HCT116 (cell line): Measurements from ENCODE around the gene RCOR3. TPM values are rescaled to one million over a fixed set of nuclear protein-coding genes. Genes with fewer than 3 reads are reported as not detected.

Experiments
- ATAC-seq: fragments of 200-7000 bp; cut with Tn5 transposase; 2 replicates; pipeline ENCODE4 v1.9.1; 2020; ENCODE audit warnings: mild to moderate bottlenecking, moderate library complexity
- BruUV-seq: library from RNA; stranded (reverse); fragments of 400-500 nt; replicated peaks from 2 replicates; lab custom pipeline; 2021; lab: Mats Ljungman, UMichigan
- CTCF ChIA-PET: fragments of 300-600 bp; sonication (Branson Sonifier 250); formaldehyde crosslinking; loops from one replicate; lab custom pipeline; 2021; ENCODE audit warnings: antibody characterized with exemption; lab: Charles Lee
- POLR2A ChIA-PET: fragments of 300-600, 350-600 bp; sonication (Branson Sonifier 250); formaldehyde crosslinking; loops from one replicate; lab custom pipeline; 2021; ENCODE audit warnings: antibody characterized with exemption; lab: Charles Lee
- RAD21 ChIA-PET, 2 experiments: fragments of 300-600 bp; sonication (Branson Sonifier 250); formaldehyde crosslinking; loops; one replicate each; lab custom pipeline; 2023; ENCODE audit warnings: low total read pairs in 2 of 2; ENCODE audit not compliant: uncharacterized antibody in 2 of 2, unreplicated experiment in 2 of 2, low non-redundant PET in 1 of 2; lab: Charles Lee
- DNase-seq: peaks from one replicate; pipeline ENCODE4 v3.0.0-alpha.2; 2010; ENCODE audit warnings: low read depth, low spot score
- H2AFZ ChIP-seq: fragments of 200-600 bp; shearing (Covaris generic), sonication (generic); 2 replicates; pipeline ENCODE4 v1.6.1; 2017; ENCODE audit warnings: low read depth, mixed run types, mixed read lengths, antibody characterized with exemption, low read length; ENCODE audit not compliant: poor library complexity, severe bottlenecking
- H3K27ac ChIP-seq: 2 replicates; pipeline ENCODE4 v1.5.1; 2012; ENCODE audit warnings: low read depth, low read length
- H3K27me3 ChIP-seq: fragments of 200-600 bp; sonication (generic); 2 replicates; pipeline ENCODE4 v1.6.1; 2016; ENCODE audit warnings: mixed run types, low read length, mixed read lengths; ENCODE audit not compliant: insufficient read depth
- H3K36me3 ChIP-seq, 2 experiments: fragments of 200-500 bp in 1 of 2; fragments of 200-600 bp in 1 of 2; sonication (Bioruptor generic) in 1 of 2; sonication (generic) in 1 of 2; 2 replicates each; pipeline versions ENCODE4 v1.5.1 to v1.6.1; 2014 to 2016; ENCODE audit warnings: low read length in 2 of 2, inconsistent platforms in 1 of 2, mixed read lengths in 1 of 2, mixed run types in 1 of 2; ENCODE audit not compliant: insufficient read depth in 2 of 2, control insufficient read depth in 1 of 2
- H3K4me1 ChIP-seq, 2 experiments: fragments of 200-600 bp in 1 of 2; sonication (generic) in 1 of 2; 2 replicates each; pipeline versions ENCODE4 v1.5.1 to v1.6.1; 2012 to 2017; ENCODE audit warnings: low read length in 2 of 2, inconsistent platforms in 1 of 2, mild to moderate bottlenecking in 1 of 2, mixed read lengths in 1 of 2, mixed run types in 1 of 2, moderate library complexity in 1 of 2; ENCODE audit not compliant: insufficient read depth in 2 of 2, control insufficient read depth in 1 of 2
- H3K4me2 ChIP-seq: fragments of 200-600 bp; sonication (generic); 2 replicates; pipeline ENCODE4 v1.6.1; 2017; ENCODE audit warnings: mixed run types, low read length, mixed read lengths
- H3K4me3 ChIP-seq, 2 experiments: fragments of 200-600 bp in 1 of 2; sonication (generic) in 1 of 2; replicated peaks in 1 of 2; 2 replicates each; pipeline ENCODE4 v1.5.1; 2011 to 2016; ENCODE audit warnings: low read length in 2 of 2, control low read depth in 1 of 2, low read depth in 1 of 2, mild to moderate bottlenecking in 1 of 2, mixed read lengths in 1 of 2, mixed run types in 1 of 2
- H3K79me2 ChIP-seq: fragments of 200-600 bp; sonication (generic); 2 replicates; pipeline ENCODE4 v1.6.1; 2017; ENCODE audit warnings: mild to moderate bottlenecking, mixed run types, low read length, moderate library complexity, mixed read lengths; ENCODE audit not compliant: insufficient read depth
- H3K9ac ChIP-seq: fragments of 200-600 bp; sonication (generic); 2 replicates; pipeline ENCODE4 v1.6.1; 2016; ENCODE audit warnings: low read length, mixed read lengths
- H3K9me2 ChIP-seq: fragments of 200-600 bp; sonication (generic), shearing (Covaris generic); 2 replicates; pipeline ENCODE4 v1.6.1; 2017; ENCODE audit warnings: mixed run types, mild to moderate bottlenecking, moderate library complexity; ENCODE audit not compliant: insufficient read depth
- H3K9me3 ChIP-seq, 2 experiments: fragments of 200-500 bp in 1 of 2; fragments of 200-600 bp in 1 of 2; sonication (Bioruptor generic) in 1 of 2; sonication (generic) in 1 of 2; 2 replicates each; pipeline ENCODE4 v1.6.1; 2014 to 2017; ENCODE audit warnings: low read length in 2 of 2, mixed read lengths in 2 of 2, inconsistent platforms in 1 of 2, low read depth in 1 of 2, mild to moderate bottlenecking in 1 of 2, mixed run types in 1 of 2, moderate library complexity in 1 of 2; ENCODE audit not compliant: control insufficient read depth in 1 of 2, insufficient read depth in 1 of 2
- H4K20me1 ChIP-seq: fragments of 200-600 bp; sonication (generic), shearing (Covaris generic); 2 replicates; pipeline ENCODE4 v1.6.1; 2017; ENCODE audit warnings: mixed run types, mild to moderate bottlenecking, moderate library complexity; ENCODE audit not compliant: insufficient read depth
- CBX3 ChIP-seq: IDR thresholded peaks from 2 replicates; pipeline ENCODE4 v1.6.1; 2012; ENCODE audit warnings: low read depth
- CEBPB ChIP-seq: IDR thresholded peaks from 2 replicates; pipeline ENCODE4 v1.6.1; 2012; ENCODE audit warnings: low read depth
- EGR1 ChIP-seq: IDR thresholded peaks from 2 replicates; pipeline ENCODE4 v1.6.1; 2012; ENCODE audit warnings: low read depth
- ELF1 ChIP-seq: IDR thresholded peaks from 2 replicates; pipeline ENCODE4 v1.6.1; 2012; ENCODE audit warnings: low read depth, borderline replicate concordance
- EZH2phosphoT487 ChIP-seq: fragments of 200-600 bp; IDR thresholded peaks from 2 replicates; pipeline ENCODE4 v1.6.1; 2018; ENCODE audit warnings: antibody characterized with exemption, borderline replicate concordance
- FOSL1 ChIP-seq: IDR thresholded peaks from 2 replicates; pipeline ENCODE4 v1.6.1; 2012; ENCODE audit warnings: low read depth
- POLR2AphosphoS5 ChIP-seq: IDR thresholded peaks from 2 replicates; pipeline ENCODE4 v1.6.1; 2011; ENCODE audit warnings: mild to moderate bottlenecking, low read depth, low read length, moderate library complexity
- RAD21 ChIP-seq: IDR thresholded peaks from 2 replicates; pipeline ENCODE4 v1.6.1; 2012; ENCODE audit warnings: low read depth, mild to moderate bottlenecking
- SIN3A ChIP-seq: IDR thresholded peaks from 2 replicates; pipeline ENCODE4 v1.6.1; 2012; ENCODE audit warnings: low read depth
- SRF ChIP-seq: IDR thresholded peaks from 2 replicates; pipeline ENCODE4 v1.6.1; 2012; ENCODE audit warnings: low read depth
- TCF7L2 ChIP-seq: IDR thresholded peaks from 2 replicates; pipeline ENCODE4 v1.7.0; 2011; ENCODE audit warnings: borderline replicate concordance, inconsistent platforms; ENCODE audit not compliant: insufficient read depth, insufficient read length; ENCODE audit errors: extremely low read depth
- YY1 ChIP-seq: IDR thresholded peaks from 2 replicates; pipeline ENCODE4 v1.6.1; 2011; ENCODE audit warnings: low read length, low read depth, moderate library complexity, mild to moderate bottlenecking; ENCODE audit not compliant: insufficient replicate concordance; ENCODE audit errors: extremely low read depth
- ZNF274 ChIP-seq: fragments of 200-500 bp; sonication (Bioruptor generic); IDR thresholded peaks from 2 replicates; pipeline ENCODE4 v1.6.1; 2014; ENCODE audit warnings: mild to moderate bottlenecking, low read depth, low read length, inconsistent platforms
- intact Hi-C: fragments of 100-400 bp; cut with micrococcal nuclease; formaldehyde crosslinking; loops from 2 replicates; pipeline ENCODE4 v1.10.0; 2022
- total RNA-seq: library from RNA; stranded (reverse); gene quantifications from one replicate; pipeline ENCODE4 v1.2.1, GENCODE V29; 2021; ENCODE audit not compliant: unreplicated experiment
- TF ChIP-seq, protein P1 (sequence below): IDR thresholded peaks from 2 replicates; pipeline ENCODE4 v1.6.1; 2012
- TF ChIP-seq, protein P2 (sequence below): IDR thresholded peaks from 2 replicates; pipeline ENCODE4 v1.6.1; 2011; ENCODE audit warnings: mild to moderate bottlenecking, low read length, moderate library complexity; ENCODE audit not compliant: insufficient replicate concordance; ENCODE audit errors: extremely low read depth
- TF ChIP-seq, protein P3 (sequence below), 3 experiments: fragments of 200-600 bp in 1 of 3; sonication (generic) in 1 of 3; IDR thresholded peaks in 2 of 3; conservative IDR thresholded peaks in 1 of 3; 2 replicates each; pipeline ENCODE4 v1.5.1; 2012 to 2017; ENCODE audit warnings: low read depth in 2 of 3, low read length in 2 of 3, antibody characterized with exemption in 1 of 3, borderline replicate concordance in 1 of 3, control low read depth in 1 of 3, mild to moderate bottlenecking in 1 of 3, mixed read lengths in 1 of 3, mixed run types in 1 of 3, moderate library complexity in 1 of 3; ENCODE audit not compliant: insufficient read depth in 1 of 3

Gene RCOR3
- total RNA-seq, 1 experiment from 2014 or later, result 25.7 TPM

DNA sequence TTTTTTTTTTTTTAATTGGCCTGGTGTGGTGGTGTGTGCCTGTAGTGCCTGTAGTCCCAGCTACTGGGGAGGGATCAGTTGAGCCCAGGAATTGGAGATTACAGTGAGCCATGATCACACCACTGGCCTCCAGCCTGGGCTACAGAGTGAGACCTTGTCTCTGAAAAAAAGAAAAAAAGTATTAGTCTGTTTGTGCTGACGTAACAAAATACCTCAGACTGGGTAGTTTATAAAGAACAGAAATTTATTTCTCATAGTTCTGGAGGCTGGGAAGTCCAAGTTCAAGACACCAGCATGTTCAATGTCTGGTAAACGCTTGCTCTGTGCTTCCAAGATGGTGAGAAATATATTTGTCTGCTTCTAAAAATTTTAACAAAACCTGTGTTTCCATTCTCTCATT lies 93.3 kb downstream of the RCOR3 start:
- no peak overlapping the region for H3K4me3 ChIP-seq
- H4K20me1 ChIP-seq, result no peaks in the 10 kb centered on the region
- no peak overlapping the region for H3K4me2 ChIP-seq
- H3K27me3 ChIP-seq, result no peaks in the 10 kb centered on the region
- H3K9me3 ChIP-seq, result no peaks in the 10 kb centered on the region
- no peaks in the 10 kb centered on the region for H3K79me2 ChIP-seq
- no peak overlapping the region for H3K27ac ChIP-seq
- BruUV-seq, result no TSS peak
- ATAC-seq (no peak), DNase-seq (no peak)
- TF ChIP-seq, protein P1, sequence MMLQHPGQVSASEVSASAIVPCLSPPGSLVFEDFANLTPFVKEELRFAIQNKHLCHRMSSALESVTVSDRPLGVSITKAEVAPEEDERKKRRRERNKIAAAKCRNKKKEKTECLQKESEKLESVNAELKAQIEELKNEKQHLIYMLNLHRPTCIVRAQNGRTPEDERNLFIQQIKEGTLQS, result no peak
- TF ChIP-seq EGR1 (no peak), ELF1 (no peak), FOSL1 (no peak)
- TF ChIP-seq, protein P2, sequence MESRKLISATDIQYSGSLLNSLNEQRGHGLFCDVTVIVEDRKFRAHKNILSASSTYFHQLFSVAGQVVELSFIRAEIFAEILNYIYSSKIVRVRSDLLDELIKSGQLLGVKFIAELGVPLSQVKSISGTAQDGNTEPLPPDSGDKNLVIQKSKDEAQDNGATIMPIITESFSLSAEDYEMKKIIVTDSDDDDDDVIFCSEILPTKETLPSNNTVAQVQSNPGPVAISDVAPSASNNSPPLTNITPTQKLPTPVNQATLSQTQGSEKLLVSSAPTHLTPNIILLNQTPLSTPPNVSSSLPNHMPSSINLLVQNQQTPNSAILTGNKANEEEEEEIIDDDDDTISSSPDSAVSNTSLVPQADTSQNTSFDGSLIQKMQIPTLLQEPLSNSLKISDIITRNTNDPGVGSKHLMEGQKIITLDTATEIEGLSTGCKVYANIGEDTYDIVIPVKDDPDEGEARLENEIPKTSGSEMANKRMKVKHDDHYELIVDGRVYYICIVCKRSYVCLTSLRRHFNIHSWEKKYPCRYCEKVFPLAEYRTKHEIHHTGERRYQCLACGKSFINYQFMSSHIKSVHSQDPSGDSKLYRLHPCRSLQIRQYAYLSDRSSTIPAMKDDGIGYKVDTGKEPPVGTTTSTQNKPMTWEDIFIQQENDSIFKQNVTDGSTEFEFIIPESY, result no peak
- ChIA-PET CTCF (no interaction called here), POLR2A (no interaction called here), RAD21 (no interaction called here)
- no peaks in the 10 kb centered on the region for H3K36me3 ChIP-seq
- H3K9ac ChIP-seq, result no peak overlapping the region
- no peak overlapping the region for H2AFZ ChIP-seq
- intact Hi-C loops, result no loop called here
- no peaks in the 10 kb centered on the region for H3K9me2 ChIP-seq
- H3K4me1 ChIP-seq, result 0 out of 4 replicates have a peak, but pooled peaks cover 0 to 5% of the 10 kb centered on the region in 2 experiments

DNA sequence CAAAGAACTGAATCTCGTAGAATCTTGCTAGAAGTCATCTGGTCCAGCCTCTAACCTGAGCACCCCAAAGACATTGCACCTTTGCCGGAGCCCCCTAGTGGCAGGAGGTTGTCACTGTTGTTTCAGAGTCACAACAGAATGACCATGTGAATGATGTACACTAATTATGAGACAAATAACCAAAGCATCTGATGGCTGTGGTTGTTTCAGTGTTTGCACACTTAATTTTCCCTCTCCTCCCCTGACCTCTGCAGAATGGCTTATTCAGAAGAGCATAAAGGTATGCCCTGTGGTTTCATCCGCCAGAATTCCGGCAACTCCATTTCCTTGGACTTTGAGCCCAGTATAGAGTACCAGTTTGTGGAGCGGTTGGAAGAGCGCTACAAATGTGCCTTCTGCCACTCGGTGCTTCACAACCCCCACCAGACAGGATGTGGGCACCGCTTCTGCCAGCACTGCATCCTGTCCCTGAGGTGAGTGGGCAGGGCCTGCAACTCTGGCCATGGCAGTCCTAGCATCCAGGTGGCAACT lies 93.9 kb downstream of the RCOR3 start:
- intact Hi-C loops, result no loop called here
- H3K9me3 ChIP-seq, result no peaks in the 10 kb centered on the region
- no peak overlapping the region for H3K4me3 ChIP-seq
- H3K27ac ChIP-seq, result no peak overlapping the region
- ChIA-PET RAD21 (no interaction called here), POLR2A (no interaction called here), CTCF (no interaction called here)
- no peaks in the 10 kb centered on the region for H3K27me3 ChIP-seq
- no peaks in the 10 kb centered on the region for H3K36me3 ChIP-seq
- H4K20me1 ChIP-seq, result no peaks in the 10 kb centered on the region
- no TSS peak for BruUV-seq
- no peak overlapping the region for H3K9ac ChIP-seq
- ATAC-seq, result peak; percentile 95
- TF ChIP-seq RAD21 (peak; percentile 52), ZNF274 (no peak), POLR2AphosphoS5 (no peak), SIN3A (no peak), SRF (no peak), YY1 (no peak), CEBPB (no peak), TCF7L2 (no peak), EZH2phosphoT487 (no peak), ELF1 (no peak), CBX3 (peak; percentile 74; the same call in 1 of the 2 replicates), FOSL1 (no peak)
- TF ChIP-seq, protein P3, sequence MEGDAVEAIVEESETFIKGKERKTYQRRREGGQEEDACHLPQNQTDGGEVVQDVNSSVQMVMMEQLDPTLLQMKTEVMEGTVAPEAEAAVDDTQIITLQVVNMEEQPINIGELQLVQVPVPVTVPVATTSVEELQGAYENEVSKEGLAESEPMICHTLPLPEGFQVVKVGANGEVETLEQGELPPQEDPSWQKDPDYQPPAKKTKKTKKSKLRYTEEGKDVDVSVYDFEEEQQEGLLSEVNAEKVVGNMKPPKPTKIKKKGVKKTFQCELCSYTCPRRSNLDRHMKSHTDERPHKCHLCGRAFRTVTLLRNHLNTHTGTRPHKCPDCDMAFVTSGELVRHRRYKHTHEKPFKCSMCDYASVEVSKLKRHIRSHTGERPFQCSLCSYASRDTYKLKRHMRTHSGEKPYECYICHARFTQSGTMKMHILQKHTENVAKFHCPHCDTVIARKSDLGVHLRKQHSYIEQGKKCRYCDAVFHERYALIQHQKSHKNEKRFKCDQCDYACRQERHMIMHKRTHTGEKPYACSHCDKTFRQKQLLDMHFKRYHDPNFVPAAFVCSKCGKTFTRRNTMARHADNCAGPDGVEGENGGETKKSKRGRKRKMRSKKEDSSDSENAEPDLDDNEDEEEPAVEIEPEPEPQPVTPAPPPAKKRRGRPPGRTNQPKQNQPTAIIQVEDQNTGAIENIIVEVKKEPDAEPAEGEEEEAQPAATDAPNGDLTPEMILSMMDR (IDR thresholded peaks at IDR 0.05 in 2 of 3, conservative IDR thresholded peaks at IDR 0.05 in 1 of 3; ENCODE audit: borderline replicate concordance in 1 of 3, insufficient read depth in 1 of 3, low read depth in 2 of 3, low read length in 2 of 3), result peak; percentile 47 to 89 (median 88); a peak in 5 of 6 replicates
- TF ChIP-seq, all 23 proteins: peak for 3
- no peaks in the 10 kb centered on the region for H3K9me2 ChIP-seq
- H2AFZ ChIP-seq, result no peak overlapping the region
- H3K4me2 ChIP-seq, result no peak overlapping the region
- H3K79me2 ChIP-seq, result no peaks in the 10 kb centered on the region
- 0 out of 4 replicates have a peak, but pooled peaks cover 0 to 5% of the 10 kb centered on the region in 2 experiments for H3K4me1 ChIP-seq
- DNase-seq, result peak; percentile 15
